ENCODE data around the gene DCST1. TPM values are rescaled to one million over a fixed set of nuclear protein-coding genes. Genes with fewer than 3 reads are reported as not detected.

DCST1 gene
- total and polyA plus RNA-seq, 2 of the 13 experiments (the other 11 are each of a cell fraction or from before 2014, with no cell fraction given) = 0.04 TPM; not detected in 1

GRCh38 chr1:155093911-155094621 is 60.4 kb downstream of the DCST1 start (continued):
- no peak for TF ChIP-seq PBX3 (CRISPR knock-in tag; IDR thresholded peaks at IDR 0.05; ENCODE audit: borderline replicate concordance)
- TF ChIP-seq ZNF709 (CRISPR knock-in tag; IDR thresholded peaks at IDR 0.05) = peak; percentile 59; the same call in 1 of the 2 replicates
- TF ChIP-seq GATAD1 (CRISPR knock-in tag; IDR thresholded peaks at IDR 0.05) = 0 out of 2 replicates have a peak, but pooled peaks have one; percentile 14
- no peak for TF ChIP-seq SPEN (CRISPR knock-in tag; IDR thresholded peaks at IDR 0.05; ENCODE audit: low read depth)
- no peak; a peak in 1 of 4 replicates for TF ChIP-seq HMGXB4 (CRISPR knock-in tag; IDR thresholded peaks at IDR 0.05; ENCODE audit: borderline replicate concordance in 1 of 2, low read depth in 1 of 2)
- TF ChIP-seq DBP (CRISPR knock-in tag; IDR thresholded peaks at IDR 0.05; ENCODE audit: not compliant biosample characterization) = no peak
- TF ChIP-seq, protein P1, sequence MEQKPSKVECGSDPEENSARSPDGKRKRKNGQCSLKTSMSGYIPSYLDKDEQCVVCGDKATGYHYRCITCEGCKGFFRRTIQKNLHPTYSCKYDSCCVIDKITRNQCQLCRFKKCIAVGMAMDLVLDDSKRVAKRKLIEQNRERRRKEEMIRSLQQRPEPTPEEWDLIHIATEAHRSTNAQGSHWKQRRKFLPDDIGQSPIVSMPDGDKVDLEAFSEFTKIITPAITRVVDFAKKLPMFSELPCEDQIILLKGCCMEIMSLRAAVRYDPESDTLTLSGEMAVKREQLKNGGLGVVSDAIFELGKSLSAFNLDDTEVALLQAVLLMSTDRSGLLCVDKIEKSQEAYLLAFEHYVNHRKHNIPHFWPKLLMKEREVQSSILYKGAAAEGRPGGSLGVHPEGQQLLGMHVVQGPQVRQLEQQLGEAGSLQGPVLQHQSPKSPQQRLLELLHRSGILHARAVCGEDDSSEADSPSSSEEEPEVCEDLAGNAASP (CRISPR knock-in tag; IDR thresholded peaks at IDR 0.05; ENCODE audit: borderline replicate concordance) = no peak
- TF ChIP-seq NFIC (IDR thresholded peaks at IDR 0.05; ENCODE audit: low read length) = no peak
- TF ChIP-seq ZKSCAN1 (IDR thresholded peaks at IDR 0.05; ENCODE audit: low read length) = no peak
- TF ChIP-seq HDAC1 (CRISPR knock-in tag; IDR thresholded peaks at IDR 0.05) = peak; percentile 55
- TF ChIP-seq, protein P2, sequence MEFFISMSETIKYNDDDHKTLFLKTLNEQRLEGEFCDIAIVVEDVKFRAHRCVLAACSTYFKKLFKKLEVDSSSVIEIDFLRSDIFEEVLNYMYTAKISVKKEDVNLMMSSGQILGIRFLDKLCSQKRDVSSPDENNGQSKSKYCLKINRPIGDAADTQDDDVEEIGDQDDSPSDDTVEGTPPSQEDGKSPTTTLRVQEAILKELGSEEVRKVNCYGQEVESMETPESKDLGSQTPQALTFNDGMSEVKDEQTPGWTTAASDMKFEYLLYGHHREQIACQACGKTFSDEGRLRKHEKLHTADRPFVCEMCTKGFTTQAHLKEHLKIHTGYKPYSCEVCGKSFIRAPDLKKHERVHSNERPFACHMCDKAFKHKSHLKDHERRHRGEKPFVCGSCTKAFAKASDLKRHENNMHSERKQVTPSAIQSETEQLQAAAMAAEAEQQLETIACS (CRISPR knock-in tag; IDR thresholded peaks at IDR 0.05) = no peak
- TF ChIP-seq THYN1 (CRISPR knock-in tag; IDR thresholded peaks at IDR 0.05; ENCODE audit: borderline replicate concordance, low read depth) = no peak
- no peak for TF ChIP-seq FOXP1 (IDR thresholded peaks at IDR 0.05)
- TF ChIP-seq FOXP1 (CRISPR knock-in tag; IDR thresholded peaks at IDR 0.05) = peak; percentile 42; the same call in 1 of the 2 replicates
- no peak for TF ChIP-seq WIZ (CRISPR knock-in tag; IDR thresholded peaks at IDR 0.05)
- peak; percentile 37; the same call in 1 of the 2 replicates for TF ChIP-seq SAP130 (CRISPR knock-in tag; IDR thresholded peaks at IDR 0.05; ENCODE audit: low read depth)
- no peak for TF ChIP-seq ZNF207 (IDR thresholded peaks at IDR 0.05; ENCODE audit: borderline replicate concordance)
- TF ChIP-seq ISL2 (CRISPR knock-in tag; IDR thresholded peaks at IDR 0.05) = 0 out of 2 replicates have a peak, but pooled peaks have one; percentile 19
- no peak for TF ChIP-seq ZNF761 (CRISPR knock-in tag; conservative IDR thresholded peaks at IDR 0.05)
- TF ChIP-seq DPF2 (CRISPR knock-in tag; IDR thresholded peaks at IDR 0.05; ENCODE audit: borderline replicate concordance, low read depth) = no peak
- TF ChIP-seq ZNF124 (CRISPR knock-in tag; IDR thresholded peaks at IDR 0.05) = no peak
- TF ChIP-seq RFX1 (IDR thresholded peaks at IDR 0.05) = no peak
- TF ChIP-seq, protein P3, sequence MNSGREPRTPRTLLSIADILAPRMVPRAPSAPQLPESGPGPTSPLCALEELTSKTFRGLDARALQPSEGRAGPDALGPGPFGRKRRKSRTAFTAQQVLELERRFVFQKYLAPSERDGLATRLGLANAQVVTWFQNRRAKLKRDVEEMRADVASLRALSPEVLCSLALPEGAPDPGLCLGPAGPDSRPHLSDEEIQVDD (CRISPR knock-in tag; IDR thresholded peaks at IDR 0.05; ENCODE audit: borderline replicate concordance) = no peak
- TF ChIP-seq SIX4 (CRISPR knock-in tag; IDR thresholded peaks at IDR 0.05) = no peak
- TF ChIP-seq AHR (CRISPR knock-in tag; IDR thresholded peaks at IDR 0.05) = no peak
